SHP77 treated with DMSO at 0.1 percent for 48 hours (cell line): Measurements from ENCODE around the gene PHACTR1.
"Not testable (repeated sequence)": the region's sequence is repeated elsewhere in the genome, so short reads cannot be mapped to it uniquely, and the experiment has no call there.

Source experiments
- DNase-seq: peaks from one replicate; lab custom pipeline; 2025; lab: John Stamatoyannopoulos, UW

Gene PHACTR1

DNA sequence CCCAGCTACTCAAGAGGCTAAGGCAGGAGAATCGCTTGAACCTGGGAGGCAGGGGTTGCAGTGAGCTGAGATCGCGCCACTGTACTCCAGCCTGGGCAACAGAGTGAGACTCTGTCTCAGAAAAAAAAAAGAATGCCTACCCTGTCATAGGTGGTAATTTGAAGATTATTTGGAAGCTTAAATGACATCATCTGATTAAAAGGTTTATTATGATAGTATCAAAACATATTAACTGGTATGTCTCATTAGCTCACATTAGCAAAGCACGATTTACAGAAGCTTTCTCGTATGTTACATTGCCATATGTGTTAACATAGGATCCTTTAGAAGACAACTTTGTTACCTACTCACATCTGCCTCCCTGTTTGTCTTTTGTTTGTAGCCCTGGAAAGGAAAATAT lies 443.3 kb downstream of the PHACTR1 start:
- DNase-seq, result not testable (repeated sequence)

DNA sequence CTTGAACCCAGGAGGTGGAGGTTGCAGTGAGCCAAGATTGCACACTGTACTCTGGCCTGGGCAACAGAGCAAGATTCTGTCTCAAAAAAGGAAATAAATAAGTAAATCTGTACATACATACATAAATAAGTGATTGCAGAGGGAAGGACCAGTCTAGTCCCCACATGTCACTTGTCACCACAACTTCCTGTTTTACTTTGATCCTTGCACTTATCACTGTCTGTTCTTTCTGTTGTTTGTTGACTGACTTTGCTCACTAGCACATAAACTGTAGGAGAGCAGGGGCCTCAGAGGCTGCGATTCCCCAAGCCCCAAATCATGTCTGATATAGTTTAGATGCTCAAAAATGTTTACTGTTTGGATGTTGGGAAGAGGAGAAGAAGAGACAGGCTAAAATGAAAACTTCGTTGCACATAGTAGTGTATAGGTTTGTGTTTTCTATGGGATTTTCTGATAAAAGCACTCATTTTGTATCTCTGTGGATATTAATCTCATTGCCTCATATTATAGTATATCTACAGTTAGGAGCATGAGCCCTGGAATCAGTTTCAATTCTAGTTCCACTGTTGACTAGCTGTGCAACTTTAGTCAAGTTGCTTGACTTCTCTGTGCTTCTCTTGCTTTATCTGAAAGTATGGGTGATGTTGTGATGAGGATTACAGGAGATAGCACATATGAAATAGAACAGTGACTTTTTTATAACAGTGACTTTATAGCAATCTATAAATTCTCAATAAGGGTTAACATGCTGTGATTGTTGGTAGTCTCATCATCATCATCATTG lies 446.8 kb downstream of the PHACTR1 start:
- no peak for DNase-seq

DNA sequence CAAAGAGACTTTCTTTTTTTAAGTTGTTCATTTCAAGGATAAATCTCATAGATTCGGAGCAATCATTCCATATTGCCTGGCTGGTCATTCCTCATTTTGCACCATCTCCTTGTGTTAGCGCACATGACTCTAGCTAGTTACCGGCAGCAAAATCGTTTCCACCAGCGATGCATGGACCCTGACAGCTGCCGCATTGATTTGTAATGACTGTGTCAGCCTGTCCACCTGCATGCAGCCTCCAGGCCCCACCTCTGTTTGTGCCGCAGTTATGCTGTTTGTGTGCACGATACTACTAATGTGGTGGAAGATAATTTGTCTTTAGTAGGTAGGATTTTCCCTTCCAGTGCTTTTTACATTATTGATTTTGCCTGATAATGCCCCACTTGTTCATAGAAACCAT lies 447.7 kb downstream of the PHACTR1 start:
- DNase-seq, result no peak

DNA sequence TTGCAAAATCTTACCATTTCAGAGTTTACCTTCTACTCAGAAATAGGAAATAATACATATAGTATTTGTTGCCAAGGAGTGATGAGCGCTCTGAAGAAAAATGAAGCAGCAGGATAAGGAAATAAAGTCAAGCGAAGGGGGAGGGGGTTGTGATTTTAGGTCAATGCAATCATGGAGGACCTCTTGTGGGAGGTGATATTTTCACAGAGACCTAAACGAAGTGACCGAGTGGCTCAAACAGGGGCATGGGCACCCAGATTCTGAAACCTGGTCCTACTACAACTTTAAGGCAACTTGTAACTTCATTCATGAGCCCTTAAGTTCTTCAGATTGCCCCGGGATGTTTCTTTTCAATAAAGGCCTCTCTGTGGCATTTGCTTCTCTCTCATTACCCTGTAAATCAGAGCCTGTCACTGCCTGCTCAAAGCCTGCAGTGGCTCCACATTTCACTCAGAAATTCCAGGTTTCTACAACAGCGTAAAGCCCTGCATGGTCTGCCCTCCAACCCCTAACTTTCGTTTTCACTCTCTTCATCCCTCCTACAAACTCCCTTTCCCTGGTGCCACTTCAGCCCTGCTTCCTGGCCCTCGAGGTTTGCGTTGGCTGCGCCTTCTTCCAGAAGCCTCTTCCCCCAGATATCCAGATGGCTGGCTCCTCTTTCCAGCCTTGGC lies 449.1 kb downstream of the PHACTR1 start:
- DNase-seq, result no peak

DNA sequence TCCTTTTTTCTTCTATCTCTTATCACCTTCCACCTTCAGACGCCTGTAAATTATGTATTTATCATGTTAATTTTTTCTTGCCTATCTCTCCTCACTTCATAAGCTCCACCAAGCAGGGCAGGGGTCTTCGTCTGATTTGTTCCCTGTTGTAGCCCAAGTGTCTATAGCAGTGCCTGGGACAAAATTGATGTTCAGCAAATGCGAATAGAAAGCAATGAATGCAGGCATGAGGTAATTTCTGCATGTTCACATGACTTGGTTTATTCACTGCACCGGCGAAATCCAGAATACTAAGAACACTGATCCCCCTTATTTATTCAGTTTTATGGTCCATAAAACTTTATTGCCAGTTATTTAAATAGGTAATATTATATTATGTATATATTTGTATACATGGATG lies 449.7 kb downstream of the PHACTR1 start:
- no peak for DNase-seq

DNA sequence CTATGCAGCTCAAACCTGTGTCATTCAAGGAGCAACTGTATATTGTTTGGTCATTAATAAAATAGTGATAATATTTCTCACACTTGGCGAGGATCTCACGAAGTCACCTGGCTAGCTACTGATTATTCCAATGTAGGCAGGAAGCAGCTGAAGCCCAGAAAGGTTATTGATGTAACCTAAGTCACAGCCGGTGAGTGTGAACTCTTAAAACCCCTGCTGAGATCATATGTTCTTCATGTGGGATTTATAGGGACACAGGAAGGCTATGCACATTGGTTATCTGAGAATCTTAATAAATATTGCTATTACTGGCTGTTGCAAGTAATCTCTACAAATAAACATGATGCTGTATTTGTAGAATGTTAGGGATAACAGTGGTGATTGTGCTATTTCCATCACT lies 450.3 kb downstream of the PHACTR1 start:
- no peak for DNase-seq

DNA sequence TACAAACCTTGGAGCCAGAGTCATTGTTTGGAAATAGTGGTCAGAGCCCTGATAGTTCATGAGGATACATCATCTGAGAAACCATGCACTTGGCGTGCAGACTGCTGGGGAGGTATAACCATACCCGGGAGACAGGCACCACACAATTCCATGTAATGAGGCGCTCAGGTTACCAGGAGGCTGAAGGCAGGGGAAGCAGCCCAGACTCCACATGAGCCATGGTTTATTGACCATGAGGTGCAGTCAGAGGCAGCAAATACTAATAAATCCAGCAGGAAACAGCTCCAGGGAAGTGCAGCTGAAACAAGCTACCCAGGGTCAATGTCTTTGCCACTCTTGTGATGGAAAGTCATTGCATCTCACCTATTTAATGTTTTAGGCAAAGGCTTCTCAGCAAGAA lies 455.7 kb downstream of the PHACTR1 start:
- no peak for DNase-seq

DNA sequence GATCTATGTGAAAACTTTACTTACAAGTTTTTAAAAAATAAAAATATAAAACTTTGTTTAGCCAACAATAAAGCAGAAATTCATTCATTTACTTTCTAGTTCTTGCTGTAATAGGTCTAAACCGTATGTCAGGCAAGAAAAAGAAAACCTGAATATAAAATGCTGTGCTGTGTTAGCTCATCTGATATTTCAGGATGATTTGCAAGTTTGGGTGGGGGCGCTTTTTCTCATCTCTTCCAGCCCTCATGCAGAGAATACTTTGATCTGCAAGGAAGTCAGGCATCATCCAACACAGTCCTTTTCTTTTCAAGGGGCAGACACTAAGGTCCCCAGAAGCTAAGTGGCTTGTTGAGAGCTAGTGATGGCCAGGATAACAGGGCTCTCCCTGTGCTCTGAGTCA lies 458.5 kb downstream of the PHACTR1 start:
- no peak for DNase-seq

DNA sequence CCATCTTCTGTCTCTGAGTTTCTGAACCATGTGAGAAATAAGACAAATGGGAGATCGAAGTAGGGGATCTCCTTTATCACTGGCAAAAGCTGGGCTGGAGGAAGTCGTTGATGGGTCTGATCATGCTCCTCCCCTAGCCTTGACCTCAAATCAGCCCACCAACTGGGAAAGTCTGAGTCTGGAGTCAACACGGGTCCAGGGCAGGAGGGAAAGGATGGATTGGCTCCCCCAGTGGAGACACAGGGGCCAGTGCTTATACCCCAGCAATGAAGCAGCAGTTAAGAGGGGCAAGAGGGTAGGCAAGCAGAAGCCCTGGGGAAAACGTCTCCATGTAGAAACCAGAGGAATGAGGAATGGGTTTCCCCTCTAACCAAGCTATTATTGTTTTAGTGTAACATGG lies 459.2 kb downstream of the PHACTR1 start:
- no peak for DNase-seq

DNA sequence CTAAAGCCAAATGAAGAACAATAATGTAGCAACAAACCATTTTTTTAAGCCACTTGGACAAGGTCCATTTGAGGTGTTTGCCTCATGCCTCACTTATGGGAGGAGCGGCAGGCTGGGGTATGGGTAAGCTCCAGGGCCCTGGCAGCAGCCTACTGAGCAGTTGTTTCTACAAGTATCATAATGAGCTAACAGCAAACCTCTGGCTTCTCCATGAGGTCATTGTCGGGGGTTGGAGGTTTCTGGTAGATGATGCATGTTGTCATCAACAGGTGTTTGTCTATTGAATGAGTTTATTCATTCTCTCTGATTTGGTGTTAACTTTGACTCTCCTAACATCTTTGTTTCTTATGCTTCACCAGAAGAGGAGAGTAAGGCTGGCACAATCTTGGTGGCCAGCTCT lies 461.1 kb downstream of the PHACTR1 start:
- no peak for DNase-seq

DNA sequence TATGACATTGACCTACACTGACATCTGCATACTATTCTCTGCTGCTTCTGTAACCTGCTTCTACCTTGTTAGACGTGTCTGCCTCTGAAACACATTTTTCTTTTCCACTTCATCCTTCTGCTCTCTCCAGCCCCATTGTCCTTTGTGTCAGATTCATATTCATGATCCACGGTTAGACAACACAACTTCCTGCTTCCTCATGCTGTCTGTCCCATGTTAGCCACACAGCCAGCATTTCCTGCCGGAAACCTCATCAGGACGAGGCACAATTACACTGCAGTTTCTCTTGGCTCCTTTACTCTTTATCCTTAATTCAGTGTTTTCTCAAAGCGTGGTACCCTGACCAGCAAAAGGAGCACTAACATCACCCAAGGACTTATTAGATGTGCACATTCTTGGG lies 461.5 kb downstream of the PHACTR1 start:
- DNase-seq, result no peak

DNA sequence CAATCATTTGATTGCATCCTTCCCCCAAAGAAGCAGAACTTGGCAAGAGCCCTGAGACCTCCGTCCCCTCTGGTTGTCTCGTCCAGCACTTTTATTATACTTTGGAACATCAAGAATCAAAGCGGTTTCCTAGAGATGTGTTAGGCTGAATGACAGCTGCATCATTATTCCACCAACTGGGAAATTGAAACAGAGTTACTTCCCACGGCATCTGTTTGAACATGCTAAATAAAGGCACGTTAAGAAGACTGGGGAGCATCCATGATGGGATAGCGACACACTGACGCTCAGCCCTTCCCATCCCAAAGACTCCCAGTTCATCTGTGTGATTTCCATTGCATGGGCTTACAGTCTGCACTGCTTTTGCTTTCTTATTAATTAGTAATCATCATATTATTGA lies 464.0 kb downstream of the PHACTR1 start:
- no peak for DNase-seq

DNA sequence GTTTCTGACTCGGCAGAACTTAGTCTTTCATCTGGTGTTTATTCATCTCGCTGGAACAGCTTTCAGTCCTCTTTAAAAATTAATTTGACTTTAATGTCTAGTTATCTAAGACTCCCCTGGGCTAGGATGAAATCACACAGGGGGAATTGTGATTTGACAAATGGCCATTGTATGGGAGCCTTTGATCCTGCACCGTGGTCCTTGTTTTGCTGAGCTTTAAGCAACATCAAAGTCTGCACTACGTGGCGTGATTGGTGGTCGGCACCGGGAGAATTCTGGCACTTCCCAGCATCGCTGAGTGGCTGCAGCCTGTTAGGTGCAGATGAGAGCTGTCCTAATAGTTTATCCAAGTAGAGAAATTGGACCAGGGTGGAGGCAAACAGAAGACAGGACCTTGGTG lies 464.8 kb downstream of the PHACTR1 start:
- no peak for DNase-seq

DNA sequence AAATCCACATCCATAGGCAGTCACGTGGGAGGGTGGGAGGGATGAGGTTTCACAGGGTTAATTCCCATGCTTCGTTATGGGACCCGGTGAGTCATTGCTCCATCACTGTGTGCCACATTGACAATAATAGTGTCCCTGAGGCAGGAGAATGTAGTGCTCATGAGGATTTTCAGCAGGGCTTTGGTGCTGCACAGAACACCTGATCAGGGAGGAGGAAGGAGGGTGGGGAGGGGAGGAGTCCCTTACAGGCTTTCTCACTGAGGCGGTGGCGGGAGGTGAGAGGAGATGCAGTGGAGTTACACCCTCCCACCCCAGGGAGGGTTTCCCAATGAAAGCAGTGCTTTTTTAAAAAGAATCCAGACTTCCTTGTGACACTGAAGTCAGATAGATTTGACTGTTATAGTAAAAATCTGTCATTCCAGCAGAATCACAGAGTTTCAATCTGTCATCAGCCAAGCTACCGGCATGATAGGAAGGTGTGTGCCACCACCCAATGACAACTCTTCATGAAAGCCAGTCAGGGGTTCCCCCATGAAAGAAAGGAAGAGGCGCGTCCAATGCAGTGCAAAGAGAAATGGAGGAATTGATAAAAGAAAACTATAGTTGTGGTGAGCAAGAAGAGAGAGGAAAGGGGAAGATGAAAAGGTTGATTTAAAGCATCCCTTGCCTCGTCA lies 467.0 kb downstream of the PHACTR1 start:
- no peak for DNase-seq

DNA sequence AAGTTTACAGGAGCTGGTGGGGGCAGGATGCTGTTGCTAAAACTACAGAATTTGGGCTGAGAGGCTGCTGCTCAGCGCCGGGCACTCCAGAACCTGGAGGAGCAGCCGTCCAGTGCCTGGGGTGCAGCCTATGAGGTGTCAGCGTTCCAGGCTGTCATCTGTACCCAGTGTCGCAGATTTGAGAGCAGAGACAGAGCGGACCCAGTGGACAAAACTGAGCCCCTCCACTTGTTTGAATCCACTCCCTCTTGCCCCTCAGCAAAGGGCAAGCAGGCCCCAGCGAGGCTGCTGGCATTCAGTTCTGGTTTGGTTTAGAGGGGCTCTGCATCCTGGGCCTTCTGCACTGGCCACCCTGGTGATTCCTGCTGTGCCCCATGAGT lies 467.5 kb downstream of the PHACTR1 start:
- no peak for DNase-seq

DNA sequence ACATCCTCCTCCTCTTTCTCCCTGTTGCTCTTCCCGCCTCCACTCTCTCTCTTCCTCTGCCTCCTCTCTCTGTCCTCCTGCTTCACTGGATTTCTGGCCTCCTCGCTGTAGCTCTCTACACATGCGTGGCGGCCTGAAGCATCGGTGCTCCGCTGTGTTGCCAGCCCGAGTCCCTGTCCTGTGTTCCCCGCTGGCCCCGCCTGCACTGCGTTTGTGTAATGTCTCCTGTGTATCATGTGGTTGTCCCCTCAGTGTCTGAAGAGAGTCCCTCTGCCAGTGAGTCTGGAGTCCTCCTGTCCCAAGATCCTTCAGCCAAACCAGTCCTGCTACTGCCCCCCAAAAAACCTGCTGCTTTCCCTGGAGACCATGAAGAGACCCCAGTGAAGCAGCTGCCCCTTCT lies 468.0 kb downstream of the PHACTR1 start:
- no peak for DNase-seq

DNA sequence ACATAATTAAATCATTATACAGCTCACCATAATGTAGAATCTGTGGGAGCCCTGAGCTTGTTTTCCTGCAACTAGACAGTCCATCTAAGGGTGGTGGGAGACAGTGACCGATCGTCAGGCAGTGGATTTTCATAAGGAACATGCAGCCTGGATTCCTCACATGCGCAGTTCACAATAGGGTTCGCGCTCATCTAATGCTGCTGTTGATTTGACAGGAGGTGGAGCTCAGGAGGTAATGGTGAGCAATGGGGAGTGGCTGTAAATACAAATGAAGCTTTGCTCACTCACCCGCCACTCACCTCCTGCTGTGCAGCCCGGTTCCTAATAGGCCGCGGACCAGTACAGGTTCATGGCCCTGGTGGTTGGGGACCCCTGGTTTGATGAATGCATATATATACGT lies 470.3 kb downstream of the PHACTR1 start:
- DNase-seq, result no peak

DNA sequence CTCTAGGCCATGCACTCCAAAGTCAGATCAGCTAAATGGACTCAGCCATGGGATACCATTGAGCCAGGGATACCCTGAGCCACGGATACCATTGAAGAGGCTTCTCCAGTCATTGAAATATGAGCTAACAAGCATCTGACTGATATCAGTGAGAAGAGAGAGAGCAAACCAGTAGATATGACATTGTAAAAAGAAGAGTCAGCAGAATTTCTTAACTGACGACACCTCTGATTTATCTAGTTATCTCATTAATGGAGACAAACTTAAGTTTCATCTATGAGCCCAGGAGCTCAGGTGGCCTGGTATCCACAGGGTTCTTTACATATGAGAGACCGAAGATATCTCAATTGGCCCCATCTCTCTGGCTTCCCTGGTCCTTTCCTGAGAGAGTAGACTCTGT lies 471.1 kb downstream of the PHACTR1 start:
- no peak for DNase-seq

DNA sequence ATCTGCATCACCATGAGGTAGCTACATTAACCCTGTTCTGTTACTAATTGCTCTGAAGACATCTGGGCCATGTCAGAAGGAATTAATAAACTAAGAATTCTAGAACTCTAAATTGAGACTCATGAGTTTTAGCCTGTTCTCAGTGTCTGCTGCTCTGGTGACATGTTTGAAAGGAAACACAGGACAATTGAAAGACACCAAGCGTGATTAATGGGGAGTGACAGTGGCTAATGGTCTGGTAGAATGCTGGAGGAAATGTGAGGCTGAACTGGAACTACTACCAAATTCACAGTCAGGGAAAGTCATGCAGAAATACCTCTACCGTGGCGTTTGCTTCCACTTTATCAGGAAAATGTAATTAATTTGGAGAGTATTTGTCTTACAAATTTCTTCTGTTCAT lies 471.7 kb downstream of the PHACTR1 start:
- no peak for DNase-seq

DNA sequence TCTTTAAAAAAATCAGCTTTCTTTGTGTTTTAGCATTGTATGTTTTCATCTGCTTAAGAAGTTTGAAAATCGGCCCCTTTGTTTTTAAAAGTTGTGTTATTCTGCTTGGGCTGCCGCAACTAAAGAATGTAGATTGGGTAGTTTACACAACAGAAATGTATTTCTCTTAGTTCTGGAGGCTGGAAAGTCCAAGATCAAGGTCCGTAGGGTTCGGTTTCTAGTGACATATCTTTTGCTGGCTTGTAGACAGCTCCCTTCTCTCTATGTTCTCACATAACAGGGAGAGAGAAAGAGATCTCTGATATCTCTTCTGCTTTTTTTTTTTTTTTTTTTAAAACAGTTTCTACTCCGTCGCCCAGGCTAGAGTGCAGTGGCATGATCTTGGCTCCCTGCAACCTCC lies 473.1 kb downstream of the PHACTR1 start:
- no peak for DNase-seq

DNA sequence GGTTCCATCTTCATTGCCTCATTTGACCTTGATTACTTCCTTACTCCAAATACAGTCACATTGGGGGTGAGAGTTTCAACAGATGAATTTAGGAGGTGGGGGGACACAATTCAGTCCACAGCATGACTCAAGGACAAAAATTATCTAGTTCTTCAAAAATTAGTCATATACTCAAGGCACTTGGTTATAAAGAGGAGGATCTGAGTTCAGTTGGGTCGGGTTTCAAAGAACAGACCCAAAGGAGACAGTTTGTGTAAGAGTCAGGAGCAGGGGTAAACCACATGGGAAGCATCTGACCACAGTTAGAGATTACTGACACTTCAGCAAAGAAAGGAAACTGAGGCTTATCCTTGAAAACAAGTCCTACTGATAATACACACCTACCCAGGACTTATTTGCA lies 473.8 kb downstream of the PHACTR1 start:
- DNase-seq, result no peak

DNA sequence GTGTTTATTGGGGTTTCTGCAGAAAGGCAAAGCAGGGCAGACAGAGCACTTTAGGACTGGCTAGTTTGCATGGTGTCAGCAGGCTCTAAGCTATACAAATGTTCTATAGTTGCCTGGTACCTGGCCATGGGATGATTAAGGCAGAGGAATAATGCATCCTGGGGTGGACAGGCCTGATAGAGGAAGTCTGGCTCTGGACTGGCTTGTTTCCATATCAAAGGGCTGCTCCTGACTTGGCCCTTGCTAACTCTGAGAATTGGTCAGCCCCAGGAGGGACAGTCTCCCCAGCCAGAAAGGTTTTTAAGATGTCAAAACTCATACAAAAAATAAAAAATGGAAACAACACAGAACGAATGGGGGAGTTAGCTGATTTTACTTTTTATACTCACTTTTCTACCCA lies 474.9 kb downstream of the PHACTR1 start:
- no peak for DNase-seq

DNA sequence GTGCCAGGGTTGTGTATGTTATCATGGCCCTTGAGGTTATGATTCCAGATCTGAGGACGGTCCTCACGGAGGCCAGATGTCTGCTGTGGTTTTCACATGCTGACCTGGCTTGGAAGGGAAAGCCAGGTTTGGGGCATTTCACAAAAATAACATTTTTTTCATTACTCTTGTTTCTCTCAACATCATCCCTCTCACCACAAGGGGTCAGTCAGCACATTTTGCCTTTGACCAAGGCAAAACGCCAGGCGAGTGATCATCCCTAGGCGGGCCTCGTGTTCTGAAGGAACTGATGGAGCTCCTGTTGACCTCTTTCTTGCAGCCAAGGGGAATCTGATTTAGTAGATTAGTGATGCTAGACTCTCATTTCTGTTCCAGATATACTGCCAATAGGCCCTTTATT lies 478.3 kb downstream of the PHACTR1 start:
- DNase-seq, result no peak
